SK-N-MC (cell line): ENCODE measurements around the gene ACVR2A.

Source experiments
- EZH2 ChIP-seq: fragments of 200-600 bp; sonication (generic); IDR thresholded peaks from one replicate; pipeline ENCODE4 v1.6.1; 2017; ENCODE audit warnings: antibody characterized with exemption
- FOXP2 ChIP-seq: optimal IDR thresholded peaks from 2 replicates; pipeline ENCODE3; 2011; ENCODE audit warnings: mild to moderate bottlenecking, moderate library complexity; ENCODE audit not compliant: insufficient read depth; ENCODE audit errors: extremely low read length, control extremely low read depth
- POLR2AphosphoS5 ChIP-seq: IDR thresholded peaks from 2 replicates; pipeline ENCODE4 v1.6.1; 2012; ENCODE audit warnings: mild to moderate bottlenecking, low read depth, low read length, borderline replicate concordance

DNA sequence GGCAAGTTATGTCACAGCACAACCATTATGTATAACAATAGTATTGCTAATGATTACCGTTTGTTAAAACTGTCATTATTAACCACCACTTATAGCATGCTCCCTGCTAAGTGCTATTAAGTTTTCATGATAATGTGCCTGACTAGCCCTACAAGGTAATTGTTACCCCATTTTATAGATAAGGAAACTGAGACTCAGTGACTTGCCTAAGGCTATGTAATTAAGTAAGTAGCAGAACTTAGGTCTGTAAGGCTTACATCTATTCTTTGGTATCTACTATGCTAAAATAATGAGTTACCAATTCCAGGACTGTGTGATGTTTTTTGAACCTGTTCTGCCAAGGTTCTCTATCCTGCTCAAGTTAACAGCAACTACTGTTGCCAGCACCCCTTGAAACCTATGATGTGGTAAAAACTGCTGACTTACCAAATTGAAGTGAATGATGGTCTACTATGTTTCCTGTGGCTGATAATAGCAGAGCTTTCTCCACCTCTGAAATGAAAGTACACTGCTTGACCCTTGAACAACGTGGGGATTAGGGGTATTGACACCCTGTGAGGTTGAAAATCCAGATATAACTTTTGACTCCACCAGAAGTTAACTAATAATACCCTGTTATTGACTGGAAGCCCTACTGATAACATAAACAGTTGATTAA, 18.2 kb downstream of the ACVR2A start:
- no peak for TF ChIP-seq POLR2AphosphoS5
- no peak for TF ChIP-seq EZH2
- no peak for TF ChIP-seq FOXP2
